Measurements from ENCODE around the gene FAM120B. TPM values are rescaled to one million over a fixed set of nuclear protein-coding genes. Genes with fewer than 3 reads are reported as not detected.

Gene FAM120B
- total and polyA plus RNA-seq, 2 experiments from 2014 or later = 7.2 to 16.7 TPM

DNA sequence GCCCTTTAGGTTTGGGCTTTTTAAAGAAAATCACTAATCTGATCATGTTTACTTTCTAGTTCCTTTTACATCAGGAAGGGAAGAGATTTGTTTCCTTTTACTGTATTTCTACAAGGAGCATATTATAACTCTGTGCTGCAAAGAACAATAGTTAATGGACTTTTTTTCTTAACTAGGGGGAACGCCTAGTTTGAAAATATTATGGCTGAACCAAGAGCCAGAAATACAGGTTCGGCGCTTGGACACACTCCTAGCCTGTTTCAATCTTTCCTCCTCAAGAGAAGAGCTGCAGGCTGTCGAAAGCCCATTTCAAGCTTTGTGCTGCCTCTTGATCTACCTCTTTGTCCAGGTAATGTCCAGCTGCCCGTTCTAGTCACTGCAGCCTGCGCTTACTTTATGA, 41.4 kb downstream of the FAM120B start:
- no peaks in the 10 kb centered on the region for H3K4me1 ChIP-seq (ENCODE audit: insufficient read depth)
- Mint-ChIP-seq H3K9me3 (peaks cover 20% of the 10 kb centered on the region), H3K4me1 (peaks cover 11% of the 10 kb centered on the region), H3K4me3 (no peak overlapping the region), H3K27ac (no peak overlapping the region), H3K27me3 (ENCODE audit: insufficient read depth, low read depth, poor library complexity) (peaks cover 8% of the 10 kb centered on the region), H3K36me3 (ENCODE audit: low read depth) (peaks cover 54% of the 10 kb centered on the region)
- H3K27ac ChIP-seq (ENCODE audit: low read depth) = no peak overlapping the region
- no peaks in the 10 kb centered on the region for H4K20me1 ChIP-seq (replicated peaks; ENCODE audit: insufficient read depth)
- H3K9me2 ChIP-seq (ENCODE audit: insufficient read depth) = no peaks in the 10 kb centered on the region
- TF ChIP-seq, protein P1, sequence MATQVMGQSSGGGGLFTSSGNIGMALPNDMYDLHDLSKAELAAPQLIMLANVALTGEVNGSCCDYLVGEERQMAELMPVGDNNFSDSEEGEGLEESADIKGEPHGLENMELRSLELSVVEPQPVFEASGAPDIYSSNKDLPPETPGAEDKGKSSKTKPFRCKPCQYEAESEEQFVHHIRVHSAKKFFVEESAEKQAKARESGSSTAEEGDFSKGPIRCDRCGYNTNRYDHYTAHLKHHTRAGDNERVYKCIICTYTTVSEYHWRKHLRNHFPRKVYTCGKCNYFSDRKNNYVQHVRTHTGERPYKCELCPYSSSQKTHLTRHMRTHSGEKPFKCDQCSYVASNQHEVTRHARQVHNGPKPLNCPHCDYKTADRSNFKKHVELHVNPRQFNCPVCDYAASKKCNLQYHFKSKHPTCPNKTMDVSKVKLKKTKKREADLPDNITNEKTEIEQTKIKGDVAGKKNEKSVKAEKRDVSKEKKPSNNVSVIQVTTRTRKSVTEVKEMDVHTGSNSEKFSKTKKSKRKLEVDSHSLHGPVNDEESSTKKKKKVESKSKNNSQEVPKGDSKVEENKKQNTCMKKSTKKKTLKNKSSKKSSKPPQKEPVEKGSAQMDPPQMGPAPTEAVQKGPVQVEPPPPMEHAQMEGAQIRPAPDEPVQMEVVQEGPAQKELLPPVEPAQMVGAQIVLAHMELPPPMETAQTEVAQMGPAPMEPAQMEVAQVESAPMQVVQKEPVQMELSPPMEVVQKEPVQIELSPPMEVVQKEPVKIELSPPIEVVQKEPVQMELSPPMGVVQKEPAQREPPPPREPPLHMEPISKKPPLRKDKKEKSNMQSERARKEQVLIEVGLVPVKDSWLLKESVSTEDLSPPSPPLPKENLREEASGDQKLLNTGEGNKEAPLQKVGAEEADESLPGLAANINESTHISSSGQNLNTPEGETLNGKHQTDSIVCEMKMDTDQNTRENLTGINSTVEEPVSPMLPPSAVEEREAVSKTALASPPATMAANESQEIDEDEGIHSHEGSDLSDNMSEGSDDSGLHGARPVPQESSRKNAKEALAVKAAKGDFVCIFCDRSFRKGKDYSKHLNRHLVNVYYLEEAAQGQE (IDR thresholded peaks at IDR 0.05; ENCODE audit: unreplicated experiment) = no peak
- TF ChIP-seq, protein P2, sequence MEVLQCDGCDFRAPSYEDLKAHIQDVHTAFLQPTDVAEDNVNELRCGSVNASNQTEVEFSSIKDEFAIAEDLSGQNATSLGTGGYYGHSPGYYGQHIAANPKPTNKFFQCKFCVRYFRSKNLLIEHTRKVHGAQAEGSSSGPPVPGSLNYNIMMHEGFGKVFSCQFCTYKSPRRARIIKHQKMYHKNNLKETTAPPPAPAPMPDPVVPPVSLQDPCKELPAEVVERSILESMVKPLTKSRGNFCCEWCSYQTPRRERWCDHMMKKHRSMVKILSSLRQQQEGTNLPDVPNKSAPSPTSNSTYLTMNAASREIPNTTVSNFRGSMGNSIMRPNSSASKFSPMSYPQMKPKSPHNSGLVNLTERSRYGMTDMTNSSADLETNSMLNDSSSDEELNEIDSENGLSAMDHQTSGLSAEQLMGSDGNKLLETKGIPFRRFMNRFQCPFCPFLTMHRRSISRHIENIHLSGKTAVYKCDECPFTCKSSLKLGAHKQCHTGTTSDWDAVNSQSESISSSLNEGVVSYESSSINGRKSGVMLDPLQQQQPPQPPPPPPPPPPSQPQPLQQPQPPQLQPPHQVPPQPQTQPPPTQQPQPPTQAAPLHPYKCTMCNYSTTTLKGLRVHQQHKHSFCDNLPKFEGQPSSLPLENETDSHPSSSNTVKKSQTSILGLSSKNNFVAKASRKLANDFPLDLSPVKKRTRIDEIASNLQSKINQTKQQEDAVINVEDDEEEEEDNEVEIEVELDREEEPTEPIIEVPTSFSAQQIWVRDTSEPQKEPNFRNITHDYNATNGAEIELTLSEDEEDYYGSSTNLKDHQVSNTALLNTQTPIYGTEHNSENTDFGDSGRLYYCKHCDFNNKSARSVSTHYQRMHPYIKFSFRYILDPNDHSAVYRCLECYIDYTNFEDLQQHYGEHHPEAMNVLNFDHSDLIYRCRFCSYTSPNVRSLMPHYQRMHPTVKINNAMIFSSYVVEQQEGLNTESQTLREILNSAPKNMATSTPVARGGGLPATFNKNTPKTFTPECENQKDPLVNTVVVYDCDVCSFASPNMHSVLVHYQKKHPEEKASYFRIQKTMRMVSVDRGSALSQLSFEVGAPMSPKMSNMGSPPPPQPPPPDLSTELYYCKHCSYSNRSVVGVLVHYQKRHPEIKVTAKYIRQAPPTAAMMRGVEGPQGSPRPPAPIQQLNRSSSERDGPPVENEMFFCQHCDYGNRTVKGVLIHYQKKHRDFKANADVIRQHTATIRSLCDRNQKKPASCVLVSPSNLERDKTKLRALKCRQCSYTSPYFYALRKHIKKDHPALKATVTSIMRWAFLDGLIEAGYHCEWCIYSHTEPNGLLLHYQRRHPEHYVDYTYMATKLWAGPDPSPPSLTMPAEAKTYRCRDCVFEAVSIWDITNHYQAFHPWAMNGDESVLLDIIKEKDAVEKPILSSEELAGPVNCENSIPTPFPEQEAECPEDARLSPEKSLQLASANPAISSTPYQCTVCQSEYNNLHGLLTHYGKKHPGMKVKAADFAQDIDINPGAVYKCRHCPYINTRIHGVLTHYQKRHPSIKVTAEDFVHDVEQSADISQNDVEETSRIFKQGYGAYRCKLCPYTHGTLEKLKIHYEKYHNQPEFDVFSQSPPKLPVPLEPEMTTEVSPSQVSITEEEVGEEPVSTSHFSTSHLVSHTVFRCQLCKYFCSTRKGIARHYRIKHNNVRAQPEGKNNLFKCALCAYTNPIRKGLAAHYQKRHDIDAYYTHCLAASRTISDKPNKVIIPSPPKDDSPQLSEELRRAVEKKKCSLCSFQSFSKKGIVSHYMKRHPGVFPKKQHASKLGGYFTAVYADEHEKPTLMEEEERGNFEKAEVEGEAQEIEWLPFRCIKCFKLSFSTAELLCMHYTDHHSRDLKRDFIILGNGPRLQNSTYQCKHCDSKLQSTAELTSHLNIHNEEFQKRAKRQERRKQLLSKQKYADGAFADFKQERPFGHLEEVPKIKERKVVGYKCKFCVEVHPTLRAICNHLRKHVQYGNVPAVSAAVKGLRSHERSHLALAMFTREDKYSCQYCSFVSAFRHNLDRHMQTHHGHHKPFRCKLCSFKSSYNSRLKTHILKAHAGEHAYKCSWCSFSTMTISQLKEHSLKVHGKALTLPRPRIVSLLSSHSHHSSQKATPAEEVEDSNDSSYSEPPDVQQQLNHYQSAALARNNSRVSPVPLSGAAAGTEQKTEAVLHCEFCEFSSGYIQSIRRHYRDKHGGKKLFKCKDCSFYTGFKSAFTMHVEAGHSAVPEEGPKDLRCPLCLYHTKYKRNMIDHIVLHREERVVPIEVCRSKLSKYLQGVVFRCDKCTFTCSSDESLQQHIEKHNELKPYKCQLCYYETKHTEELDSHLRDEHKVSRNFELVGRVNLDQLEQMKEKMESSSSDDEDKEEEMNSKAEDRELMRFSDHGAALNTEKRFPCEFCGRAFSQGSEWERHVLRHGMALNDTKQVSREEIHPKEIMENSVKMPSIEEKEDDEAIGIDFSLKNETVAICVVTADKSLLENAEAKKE (CRISPR knock-in tag; IDR thresholded peaks at IDR 0.05) = no peak
- TF ChIP-seq POLR2AphosphoS5 (IDR thresholded peaks at IDR 0.05; ENCODE audit: low read depth) (no peak), CREB1 (CRISPR knock-in tag; IDR thresholded peaks at IDR 0.05; ENCODE audit: low read depth) (no peak), EZH2 (IDR thresholded peaks at IDR 0.05; ENCODE audit: low read depth, unreplicated experiment) (no peak), NANOG (IDR thresholded peaks at IDR 0.05; ENCODE audit: borderline replicate concordance) (no peak), STAT1 (IDR thresholded peaks at IDR 0.05; ENCODE audit: unreplicated experiment) (no peak), JUNB (IDR thresholded peaks at IDR 0.05; ENCODE audit: unreplicated experiment) (no peak), EZH2phosphoT487 (IDR thresholded peaks at IDR 0.05; ENCODE audit: unreplicated experiment) (no peak), ZNF114 (CRISPR knock-in tag; IDR thresholded peaks at IDR 0.05) (no peak), ZNF331 (CRISPR knock-in tag; IDR thresholded peaks at IDR 0.05; ENCODE audit: low read depth) (no peak)
- TF ChIP-seq, protein P3, sequence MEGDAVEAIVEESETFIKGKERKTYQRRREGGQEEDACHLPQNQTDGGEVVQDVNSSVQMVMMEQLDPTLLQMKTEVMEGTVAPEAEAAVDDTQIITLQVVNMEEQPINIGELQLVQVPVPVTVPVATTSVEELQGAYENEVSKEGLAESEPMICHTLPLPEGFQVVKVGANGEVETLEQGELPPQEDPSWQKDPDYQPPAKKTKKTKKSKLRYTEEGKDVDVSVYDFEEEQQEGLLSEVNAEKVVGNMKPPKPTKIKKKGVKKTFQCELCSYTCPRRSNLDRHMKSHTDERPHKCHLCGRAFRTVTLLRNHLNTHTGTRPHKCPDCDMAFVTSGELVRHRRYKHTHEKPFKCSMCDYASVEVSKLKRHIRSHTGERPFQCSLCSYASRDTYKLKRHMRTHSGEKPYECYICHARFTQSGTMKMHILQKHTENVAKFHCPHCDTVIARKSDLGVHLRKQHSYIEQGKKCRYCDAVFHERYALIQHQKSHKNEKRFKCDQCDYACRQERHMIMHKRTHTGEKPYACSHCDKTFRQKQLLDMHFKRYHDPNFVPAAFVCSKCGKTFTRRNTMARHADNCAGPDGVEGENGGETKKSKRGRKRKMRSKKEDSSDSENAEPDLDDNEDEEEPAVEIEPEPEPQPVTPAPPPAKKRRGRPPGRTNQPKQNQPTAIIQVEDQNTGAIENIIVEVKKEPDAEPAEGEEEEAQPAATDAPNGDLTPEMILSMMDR (conservative IDR thresholded peaks at IDR 0.05; ENCODE audit: low read depth in 2 of 2) = no peak
- TF ChIP-seq, protein P4, sequence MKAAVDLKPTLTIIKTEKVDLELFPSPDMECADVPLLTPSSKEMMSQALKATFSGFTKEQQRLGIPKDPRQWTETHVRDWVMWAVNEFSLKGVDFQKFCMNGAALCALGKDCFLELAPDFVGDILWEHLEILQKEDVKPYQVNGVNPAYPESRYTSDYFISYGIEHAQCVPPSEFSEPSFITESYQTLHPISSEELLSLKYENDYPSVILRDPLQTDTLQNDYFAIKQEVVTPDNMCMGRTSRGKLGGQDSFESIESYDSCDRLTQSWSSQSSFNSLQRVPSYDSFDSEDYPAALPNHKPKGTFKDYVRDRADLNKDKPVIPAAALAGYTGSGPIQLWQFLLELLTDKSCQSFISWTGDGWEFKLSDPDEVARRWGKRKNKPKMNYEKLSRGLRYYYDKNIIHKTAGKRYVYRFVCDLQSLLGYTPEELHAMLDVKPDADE (IDR thresholded peaks at IDR 0.05) = no peak
- no peaks in the 10 kb centered on the region for H3K27me3 ChIP-seq (ENCODE audit: insufficient read depth)
- H3K36me3 ChIP-seq (ENCODE audit: insufficient read depth) = peaks cover 12% of the 10 kb centered on the region; the same call in 1 of the 2 replicates
- no peak overlapping the region for H3K4me3 ChIP-seq
- H3K79me2 ChIP-seq (replicated peaks; ENCODE audit: insufficient read depth) = no peaks in the 10 kb centered on the region
- ATAC-seq (no peak), DNase-seq (ENCODE audit: low spot score) (no peak)
- H3K4me2 ChIP-seq = no peak overlapping the region
- H2AFZ ChIP-seq = no peak overlapping the region
- no peaks in the 10 kb centered on the region for H3F3A ChIP-seq (replicated peaks; ENCODE audit: low read depth)

Data from GM23338 (cell line).